ENCODE measurements around the gene MALT1. TPM values are rescaled to one million over a fixed set of nuclear protein-coding genes. Genes with fewer than 3 reads are reported as not detected.

The MALT1 gene
- total RNA-seq, 1 donor from 2014 or later, result 29.7 TPM

DNA sequence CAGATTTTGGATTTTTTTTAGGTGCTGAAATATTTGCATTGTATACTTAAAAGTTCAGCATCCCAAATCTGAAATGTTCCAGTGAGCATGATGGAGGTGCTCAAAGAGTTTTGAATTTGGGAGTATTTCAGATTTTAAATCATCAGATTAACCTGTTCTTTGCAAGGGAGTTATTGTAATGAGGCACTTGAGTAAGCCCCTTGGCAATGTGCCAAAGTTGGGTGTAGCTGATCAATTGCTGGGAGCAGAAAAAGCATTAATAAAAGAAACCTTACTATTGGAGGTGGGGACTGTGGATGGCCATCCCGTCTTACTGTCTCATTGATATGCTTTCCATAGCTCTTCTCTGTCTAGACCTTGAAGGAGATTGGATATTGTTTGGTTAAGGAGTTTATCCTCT is 28.3 kb downstream of the MALT1 start:
- H3K4me1 Mint-ChIP-seq (ENCODE audit: unreplicated experiment), result peaks cover 3% of the 10 kb centered on the region
- TF ChIP-seq, protein P1, sequence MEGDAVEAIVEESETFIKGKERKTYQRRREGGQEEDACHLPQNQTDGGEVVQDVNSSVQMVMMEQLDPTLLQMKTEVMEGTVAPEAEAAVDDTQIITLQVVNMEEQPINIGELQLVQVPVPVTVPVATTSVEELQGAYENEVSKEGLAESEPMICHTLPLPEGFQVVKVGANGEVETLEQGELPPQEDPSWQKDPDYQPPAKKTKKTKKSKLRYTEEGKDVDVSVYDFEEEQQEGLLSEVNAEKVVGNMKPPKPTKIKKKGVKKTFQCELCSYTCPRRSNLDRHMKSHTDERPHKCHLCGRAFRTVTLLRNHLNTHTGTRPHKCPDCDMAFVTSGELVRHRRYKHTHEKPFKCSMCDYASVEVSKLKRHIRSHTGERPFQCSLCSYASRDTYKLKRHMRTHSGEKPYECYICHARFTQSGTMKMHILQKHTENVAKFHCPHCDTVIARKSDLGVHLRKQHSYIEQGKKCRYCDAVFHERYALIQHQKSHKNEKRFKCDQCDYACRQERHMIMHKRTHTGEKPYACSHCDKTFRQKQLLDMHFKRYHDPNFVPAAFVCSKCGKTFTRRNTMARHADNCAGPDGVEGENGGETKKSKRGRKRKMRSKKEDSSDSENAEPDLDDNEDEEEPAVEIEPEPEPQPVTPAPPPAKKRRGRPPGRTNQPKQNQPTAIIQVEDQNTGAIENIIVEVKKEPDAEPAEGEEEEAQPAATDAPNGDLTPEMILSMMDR (conservative IDR thresholded peaks at IDR 0.05), result no peak
- H3K36me3 Mint-ChIP-seq, result peaks cover 39% of the 10 kb centered on the region
- no peaks in the 10 kb centered on the region for H3K27me3 Mint-ChIP-seq
- no peaks in the 10 kb centered on the region for H3K9me3 Mint-ChIP-seq
- no peak for DNase-seq (ENCODE audit: extremely low spot score, unreplicated experiment)
- no peak overlapping the region for H3K27ac Mint-ChIP-seq
- no peak overlapping the region for H3K4me3 Mint-ChIP-seq

GRCh38 chr18:58700209-58700608 is 28.9 kb downstream of the MALT1 start:
- Mint-ChIP-seq H3K27me3 (no peaks in the 10 kb centered on the region), H3K4me3 (no peak overlapping the region), H3K4me1 (ENCODE audit: unreplicated experiment) (peaks cover 3% of the 10 kb centered on the region), H3K36me3 (peaks cover 37% of the 10 kb centered on the region), H3K27ac (no peak overlapping the region), H3K9me3 (no peaks in the 10 kb centered on the region)
- TF ChIP-seq, protein P1 (conservative IDR thresholded peaks at IDR 0.05), result no peak
- no peak for DNase-seq (ENCODE audit: extremely low spot score, unreplicated experiment)

- H3K36me3 Mint-ChIP-seq, result peaks cover 22% of the 10 kb centered on the region
- TF ChIP-seq, protein P1 (conservative IDR thresholded peaks at IDR 0.05), result no peak
- H3K27ac Mint-ChIP-seq, result no peak overlapping the region
- no peaks in the 10 kb centered on the region for H3K27me3 Mint-ChIP-seq
- H3K4me1 Mint-ChIP-seq (ENCODE audit: unreplicated experiment), result no peaks in the 10 kb centered on the region
- H3K4me3 Mint-ChIP-seq, result no peak overlapping the region
- H3K9me3 Mint-ChIP-seq, result no peaks in the 10 kb centered on the region
- no peak for DNase-seq (ENCODE audit: extremely low spot score, unreplicated experiment)
Measured at GRCh38 chr18:58712930-58713329, 41.7 kb downstream of the MALT1 start.

DNA sequence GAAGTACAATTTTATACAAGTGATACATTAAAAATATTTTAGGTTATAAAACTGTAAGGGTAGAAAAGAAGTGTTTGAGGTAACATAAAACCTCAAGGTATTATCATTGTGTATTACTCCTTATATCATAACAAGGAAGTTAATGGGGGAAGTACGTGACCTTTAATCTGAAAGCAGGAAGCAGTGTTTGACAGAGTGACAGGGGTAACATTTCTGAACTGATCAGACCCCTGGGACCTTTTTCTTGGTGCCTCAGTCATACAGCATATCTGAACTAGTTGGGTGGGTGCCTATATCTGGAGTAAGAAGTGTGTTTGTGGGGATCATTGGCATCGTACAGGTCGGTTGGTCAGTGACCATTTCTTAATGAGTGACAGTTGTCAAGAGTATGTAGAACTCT is 43.0 kb downstream of the MALT1 start:
- no peaks in the 10 kb centered on the region for H3K4me1 Mint-ChIP-seq (ENCODE audit: unreplicated experiment)
- H3K9me3 Mint-ChIP-seq, result no peaks in the 10 kb centered on the region
- no peak overlapping the region for H3K27ac Mint-ChIP-seq
- DNase-seq (ENCODE audit: extremely low spot score, unreplicated experiment), result no peak
- TF ChIP-seq, protein P1 (conservative IDR thresholded peaks at IDR 0.05), result no peak
- H3K4me3 Mint-ChIP-seq, result no peak overlapping the region
- no peaks in the 10 kb centered on the region for H3K27me3 Mint-ChIP-seq
- peaks cover 22% of the 10 kb centered on the region for H3K36me3 Mint-ChIP-seq

DNA sequence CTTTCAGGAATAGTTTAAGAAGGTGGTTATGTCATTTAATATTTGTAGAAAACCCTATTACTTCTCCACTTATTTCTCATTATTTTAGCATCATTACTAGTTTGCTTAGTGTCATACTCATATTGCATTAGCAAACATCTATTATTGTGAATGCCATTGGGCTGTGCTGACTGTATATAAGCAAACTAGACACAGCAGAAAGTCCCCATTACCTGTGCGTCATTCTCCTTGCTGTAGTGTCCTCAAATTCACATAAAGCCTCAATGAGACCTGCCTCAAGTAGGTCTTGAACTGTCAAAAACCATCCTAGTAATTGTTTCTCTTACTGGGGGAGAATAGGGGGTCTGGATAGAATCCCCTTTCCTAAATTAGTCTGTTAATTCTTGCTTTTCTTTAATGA is 43.6 kb downstream of the MALT1 start:
- no peak overlapping the region for H3K27ac Mint-ChIP-seq
- peaks cover 19% of the 10 kb centered on the region for H3K36me3 Mint-ChIP-seq
- no peaks in the 10 kb centered on the region for H3K9me3 Mint-ChIP-seq

More for the DNA sequence above, 43.6 kb downstream of the MALT1 start:
- H3K4me1 Mint-ChIP-seq (ENCODE audit: unreplicated experiment), result no peaks in the 10 kb centered on the region
- TF ChIP-seq, protein P1 (conservative IDR thresholded peaks at IDR 0.05), result no peak
- DNase-seq (ENCODE audit: extremely low spot score, unreplicated experiment), result no peak
- H3K27me3 Mint-ChIP-seq, result no peaks in the 10 kb centered on the region
- H3K4me3 Mint-ChIP-seq, result no peak overlapping the region

All from type B pancreatic cell (in vitro differentiated cells).